Kidney (tissue), 14 donors: ENCODE data around the gene MAD1L1. TPM values are rescaled to one million over a fixed set of nuclear protein-coding genes. Genes with fewer than 3 reads are reported as not detected.

Source experiments
- DNase-seq, 5 donors: peaks; one replicate each; pipeline ENCODE4 v3.0.0-alpha.2; 2013 to 2020
- FAIRE-seq: peaks from 2 replicates; lab custom pipeline; 2012; peaks lifted over from hg19 to GRCh38; lab: Jason Lieb, UNC
- H3K27ac ChIP-seq, 2 donors: one replicate each; pipeline ENCODE4 v1.7.0; 2013; ENCODE audit warnings: low read depth in 2 of 2, low read length in 2 of 2, inconsistent platforms in 1 of 2
- H3K27me3 ChIP-seq: one replicate; pipeline ENCODE4 v1.7.1; 2013; ENCODE audit warnings: low read length, inconsistent platforms; ENCODE audit not compliant: control insufficient read depth, insufficient read depth
- H3K36me3 ChIP-seq, 3 donors: one replicate each; pipeline versions ENCODE4 v1.7.0 to v1.7.1; 2013; ENCODE audit warnings: low read length in 3 of 3, control low read depth in 1 of 3, inconsistent platforms in 1 of 3; ENCODE audit not compliant: insufficient read depth in 3 of 3, control insufficient read depth in 2 of 3
- H3K4me1 ChIP-seq, 3 donors: one replicate each; pipeline versions ENCODE4 v1.7.0 to v1.7.1; 2013; ENCODE audit warnings: low read length in 3 of 3, inconsistent platforms in 1 of 3, low read depth in 1 of 3; ENCODE audit not compliant: control insufficient read depth in 2 of 3, insufficient read depth in 2 of 3
- H3K4me3 ChIP-seq, 3 donors: one replicate each; pipeline versions ENCODE4 v1.7.0 to v1.8.1; 2013; ENCODE audit warnings: low read length in 3 of 3, control low read depth in 1 of 3, inconsistent platforms in 1 of 3
- H3K9ac ChIP-seq, 3 donors: one replicate each; pipeline versions ENCODE4 v1.7.0 to v1.7.1; 2013; ENCODE audit warnings: low read length in 3 of 3, control low read depth in 1 of 3, inconsistent platforms in 1 of 3
- H3K9me3 ChIP-seq, 3 donors: one replicate each; pipeline versions ENCODE4 v1.7.0 to v1.7.1; 2013; ENCODE audit warnings: low read length in 3 of 3, control low read depth in 1 of 3, inconsistent platforms in 1 of 3; ENCODE audit not compliant: control insufficient read depth in 2 of 3, insufficient read depth in 1 of 3
- intact Hi-C: fragments of 100-400 bp; cut with DNase I; formaldehyde crosslinking; loops from one replicate; pipeline ENCODE4 v1.11.1; 2022
- polyA plus RNA-seq: library from polyadenylated mRNA; stranded (reverse); fragments of 350-450 nt; fragmentation: Illumina TruSeq; extraction: RNeasy Lipid Tissue Mini Kit (QIAGEN cat#74804); gene quantifications from one replicate; pipeline ENCODE4 v1.2.3, GENCODE V29; 2014; ENCODE audit warnings: low read depth, low replicate concordance; ENCODE audit not compliant: insufficient read depth
- total RNA-seq: library from RNA; stranded (reverse); fragmentation: NEBNext Ultra II Directional; extraction: Animal tissue kit (Norgen Biotek cat#: 25700); gene quantifications from one replicate; pipeline ENCODE4 v1.2.1, GENCODE V29; 2021
- TF ChIP-seq, protein P1 (sequence below): IDR thresholded peaks from 3 replicates; pipeline ENCODE4 v1.5.1; 2012; ENCODE audit warnings: mild to moderate bottlenecking, moderate library complexity, borderline replicate concordance; ENCODE audit not compliant: insufficient read depth; ENCODE audit errors: extremely low read depth
- donor health status: control.
- donor health status: control.
- donor health status: control.
- donor health status: control.
- donor health status: control.
- donor health status: DM: yes; HTN: yes; CAD: no.
- donor health status: Normal renal cell carcinoma (clear cell type).

The MAD1L1 gene
- total and polyA plus RNA-seq, 2 donors from 2014 or later: 33.2 to 45.2 TPM

GRCh38 chr7:2014391-2015241, 218.1 kb downstream of the MAD1L1 start:
- no peak for FAIRE-seq
- Histone ChIP-seq H3K36me3 (no peaks in the 10 kb centered on the region), H3K9me3 (no peaks in the 10 kb centered on the region), H3K4me3 (no peak overlapping the region), H3K9ac (no peak overlapping the region), H3K4me1 (peaks cover 0 to 2% (median 0%) of the 10 kb centered on the region in 3 donors), H3K27ac (no peak overlapping the region), H3K27me3 (no peaks in the 10 kb centered on the region)
- peak in 2 of 5 donors; percentile 42 to 70 for DNase-seq
- intact Hi-C loops: no loop called here
- TF ChIP-seq, protein P1, sequence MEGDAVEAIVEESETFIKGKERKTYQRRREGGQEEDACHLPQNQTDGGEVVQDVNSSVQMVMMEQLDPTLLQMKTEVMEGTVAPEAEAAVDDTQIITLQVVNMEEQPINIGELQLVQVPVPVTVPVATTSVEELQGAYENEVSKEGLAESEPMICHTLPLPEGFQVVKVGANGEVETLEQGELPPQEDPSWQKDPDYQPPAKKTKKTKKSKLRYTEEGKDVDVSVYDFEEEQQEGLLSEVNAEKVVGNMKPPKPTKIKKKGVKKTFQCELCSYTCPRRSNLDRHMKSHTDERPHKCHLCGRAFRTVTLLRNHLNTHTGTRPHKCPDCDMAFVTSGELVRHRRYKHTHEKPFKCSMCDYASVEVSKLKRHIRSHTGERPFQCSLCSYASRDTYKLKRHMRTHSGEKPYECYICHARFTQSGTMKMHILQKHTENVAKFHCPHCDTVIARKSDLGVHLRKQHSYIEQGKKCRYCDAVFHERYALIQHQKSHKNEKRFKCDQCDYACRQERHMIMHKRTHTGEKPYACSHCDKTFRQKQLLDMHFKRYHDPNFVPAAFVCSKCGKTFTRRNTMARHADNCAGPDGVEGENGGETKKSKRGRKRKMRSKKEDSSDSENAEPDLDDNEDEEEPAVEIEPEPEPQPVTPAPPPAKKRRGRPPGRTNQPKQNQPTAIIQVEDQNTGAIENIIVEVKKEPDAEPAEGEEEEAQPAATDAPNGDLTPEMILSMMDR: no peak

GRCh38 chr7:2013381-2014311, 219.1 kb downstream of the MAD1L1 start:
- intact Hi-C loops: no loop called here
- Histone ChIP-seq H3K9ac (no peak overlapping the region), H3K4me1 (peaks cover 0 to 2% (median 0%) of the 10 kb centered on the region in 3 donors), H3K27ac (no peak overlapping the region), H3K4me3 (no peak overlapping the region), H3K27me3 (no peaks in the 10 kb centered on the region), H3K9me3 (no peaks in the 10 kb centered on the region), H3K36me3 (no peaks in the 10 kb centered on the region)
- TF ChIP-seq, protein P1: no peak
- no peak for FAIRE-seq
- peak in 2 of 5 donors; percentile 33 to 58 for DNase-seq

DNA sequence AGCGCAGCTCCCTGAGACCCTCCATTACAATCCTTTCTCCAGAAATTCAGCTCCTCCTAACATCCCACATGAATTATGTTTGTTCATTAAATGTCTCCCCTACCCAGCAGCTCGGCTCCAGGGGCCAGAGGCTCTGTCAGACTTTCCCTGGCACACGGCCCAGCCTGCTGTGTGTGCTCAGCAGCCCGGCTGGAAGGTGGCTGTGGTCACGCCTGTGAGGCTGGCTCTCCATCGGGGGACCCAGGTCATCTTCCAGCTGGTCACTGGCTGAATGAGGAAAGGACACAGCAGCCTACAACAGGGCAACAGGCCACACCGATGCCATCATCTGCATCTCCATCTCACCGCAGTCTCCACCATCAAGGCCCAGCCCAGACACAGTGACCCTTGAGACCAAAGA, 219.8 kb downstream of the MAD1L1 start:
- no peaks in the 10 kb centered on the region for H3K9me3 ChIP-seq
- H3K27ac ChIP-seq: no peak overlapping the region
- DNase-seq (peak; percentile 56 to 87 (median 66)), FAIRE-seq (no peak)
- no peak overlapping the region for H3K4me3 ChIP-seq
- no peak overlapping the region for H3K9ac ChIP-seq
- H3K36me3 ChIP-seq: no peaks in the 10 kb centered on the region
- peaks cover 0 to 2% (median 0%) of the 10 kb centered on the region in 3 donors for H3K4me1 ChIP-seq
- TF ChIP-seq, protein P1: no peak
- H3K27me3 ChIP-seq: no peaks in the 10 kb centered on the region
- intact Hi-C loops: no loop called here
